D721Med (cell line): ENCODE measurements around the gene SLC5A11.

Source experiments
- DNase-seq: peaks from one replicate; pipeline ENCODE4 v3.0.0; 2011; ENCODE audit warnings: low spot score; ENCODE audit not compliant: insufficient read length
- FAIRE-seq: peaks from 2 replicates; lab custom pipeline; 2011; peaks lifted over from hg19 to GRCh38; lab: Jason Lieb, UNC
- TF ChIP-seq, protein P1 (sequence below): IDR thresholded peaks from 2 replicates; pipeline ENCODE4 v1.5.1; 2012; ENCODE audit warnings: mild to moderate bottlenecking, control low read depth; ENCODE audit not compliant: insufficient read depth; ENCODE audit errors: missing control alignments

SLC5A11 gene

DNA sequence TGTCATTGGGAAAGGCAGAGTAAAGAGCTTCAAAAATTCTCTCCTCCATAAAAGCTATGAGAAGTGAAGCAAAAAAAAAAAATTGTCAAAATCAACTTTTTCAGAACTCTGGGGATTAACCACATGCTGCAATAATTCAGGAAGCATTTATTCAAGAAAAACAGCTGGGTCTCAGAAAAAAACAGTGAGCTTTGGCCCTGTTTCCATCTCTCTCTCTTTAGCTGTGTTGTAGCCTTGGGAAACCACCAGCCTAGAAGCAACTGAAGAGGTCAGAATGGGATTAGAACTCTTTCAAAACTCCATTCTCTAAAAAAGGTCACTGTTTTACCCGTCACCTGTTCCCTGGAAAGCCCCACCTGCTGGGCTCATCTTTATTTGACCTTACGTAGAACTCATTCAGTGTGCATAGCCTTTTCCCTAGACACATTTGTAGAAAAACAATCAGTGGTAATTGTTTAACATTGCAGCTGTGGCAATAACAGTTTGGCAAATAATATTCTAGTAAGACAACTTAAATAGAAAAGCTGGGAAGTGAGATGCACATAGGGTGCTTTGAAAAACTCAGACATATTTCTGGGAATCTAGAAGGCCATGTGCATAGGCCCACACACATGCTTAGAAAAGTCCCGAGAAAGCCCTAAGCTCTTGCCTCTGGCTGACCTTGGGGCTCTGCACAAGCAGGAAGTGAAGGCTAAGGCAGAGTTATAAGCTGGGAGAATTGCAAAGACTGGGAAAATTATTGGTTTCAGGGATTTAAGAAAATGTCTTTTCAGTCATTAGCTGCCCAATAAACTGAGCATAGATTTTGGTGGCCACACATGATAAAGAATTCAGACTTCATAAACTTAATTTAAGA, 18.0 kb downstream of the SLC5A11 start:
- FAIRE-seq: no peak
- TF ChIP-seq, protein P1, sequence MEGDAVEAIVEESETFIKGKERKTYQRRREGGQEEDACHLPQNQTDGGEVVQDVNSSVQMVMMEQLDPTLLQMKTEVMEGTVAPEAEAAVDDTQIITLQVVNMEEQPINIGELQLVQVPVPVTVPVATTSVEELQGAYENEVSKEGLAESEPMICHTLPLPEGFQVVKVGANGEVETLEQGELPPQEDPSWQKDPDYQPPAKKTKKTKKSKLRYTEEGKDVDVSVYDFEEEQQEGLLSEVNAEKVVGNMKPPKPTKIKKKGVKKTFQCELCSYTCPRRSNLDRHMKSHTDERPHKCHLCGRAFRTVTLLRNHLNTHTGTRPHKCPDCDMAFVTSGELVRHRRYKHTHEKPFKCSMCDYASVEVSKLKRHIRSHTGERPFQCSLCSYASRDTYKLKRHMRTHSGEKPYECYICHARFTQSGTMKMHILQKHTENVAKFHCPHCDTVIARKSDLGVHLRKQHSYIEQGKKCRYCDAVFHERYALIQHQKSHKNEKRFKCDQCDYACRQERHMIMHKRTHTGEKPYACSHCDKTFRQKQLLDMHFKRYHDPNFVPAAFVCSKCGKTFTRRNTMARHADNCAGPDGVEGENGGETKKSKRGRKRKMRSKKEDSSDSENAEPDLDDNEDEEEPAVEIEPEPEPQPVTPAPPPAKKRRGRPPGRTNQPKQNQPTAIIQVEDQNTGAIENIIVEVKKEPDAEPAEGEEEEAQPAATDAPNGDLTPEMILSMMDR: no peak
- no peak for DNase-seq

DNA sequence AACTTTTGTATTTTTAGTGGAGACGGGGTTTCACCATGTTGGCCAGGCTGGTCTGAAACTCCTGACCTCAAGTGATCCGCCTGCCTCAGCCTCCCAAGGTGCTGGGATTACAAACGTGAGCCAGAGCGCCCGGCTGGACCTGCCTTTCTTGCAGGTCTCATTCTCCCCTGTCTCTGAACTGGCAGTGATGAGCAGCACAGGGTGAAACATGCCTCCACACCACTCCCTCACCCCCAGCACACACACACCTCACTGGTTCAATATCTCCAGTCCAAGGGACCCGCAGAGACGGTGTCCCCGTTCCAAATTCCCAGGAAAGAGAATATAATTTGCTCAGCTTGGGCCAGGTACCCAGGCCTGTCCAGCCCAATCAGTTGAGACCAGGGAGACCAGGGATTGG, 23.3 kb downstream of the SLC5A11 start:
- TF ChIP-seq, protein P1: no peak
- FAIRE-seq: no peak

DNA sequence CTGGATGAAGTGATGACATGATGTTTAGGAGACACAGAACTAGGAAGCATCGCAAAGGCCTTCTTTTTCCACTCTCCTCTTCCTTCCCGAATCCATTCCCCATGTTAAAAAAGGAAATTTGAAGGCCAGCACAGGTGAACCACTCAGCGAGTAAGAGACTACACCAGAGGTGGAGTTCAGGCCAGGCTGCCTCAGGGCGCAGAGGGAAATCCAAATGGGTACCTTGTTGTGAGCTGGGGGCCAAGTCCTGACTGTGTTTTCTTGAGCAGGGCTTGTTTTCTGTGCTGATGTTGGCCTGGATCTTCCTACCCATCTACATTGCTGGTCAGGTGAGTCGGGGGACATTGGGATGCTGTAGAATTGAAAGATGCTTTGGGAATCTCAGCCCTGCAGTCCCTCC, 26.1 kb downstream of the SLC5A11 start:
- FAIRE-seq (no peak), DNase-seq (no peak)
- TF ChIP-seq, protein P1: no peak

More for the DNA sequence above, 23.3 kb downstream of the SLC5A11 start:
- DNase-seq: no peak

DNA sequence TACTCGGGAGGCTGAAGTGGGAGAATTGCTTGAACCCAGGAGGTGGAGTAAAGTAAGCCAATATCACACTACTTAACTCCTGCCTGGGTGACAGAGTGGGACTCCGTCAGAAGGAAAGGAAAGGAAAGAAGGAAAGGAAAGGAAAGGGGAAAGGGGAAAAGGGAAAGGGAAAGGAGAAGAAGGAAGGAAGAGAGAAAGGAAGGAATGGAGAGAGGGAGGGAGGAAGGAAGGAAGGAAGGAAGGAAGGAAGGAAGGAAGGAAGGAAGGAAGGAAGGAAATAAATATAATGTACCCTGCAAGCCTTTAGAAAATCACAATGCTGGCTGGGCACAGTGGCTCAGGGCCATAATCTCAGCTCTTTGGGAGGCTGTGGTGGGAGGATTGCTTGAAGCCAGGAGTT, 27.3 kb downstream of the SLC5A11 start:
- TF ChIP-seq, protein P1: no peak
- FAIRE-seq (no peak), DNase-seq (no peak)

DNA sequence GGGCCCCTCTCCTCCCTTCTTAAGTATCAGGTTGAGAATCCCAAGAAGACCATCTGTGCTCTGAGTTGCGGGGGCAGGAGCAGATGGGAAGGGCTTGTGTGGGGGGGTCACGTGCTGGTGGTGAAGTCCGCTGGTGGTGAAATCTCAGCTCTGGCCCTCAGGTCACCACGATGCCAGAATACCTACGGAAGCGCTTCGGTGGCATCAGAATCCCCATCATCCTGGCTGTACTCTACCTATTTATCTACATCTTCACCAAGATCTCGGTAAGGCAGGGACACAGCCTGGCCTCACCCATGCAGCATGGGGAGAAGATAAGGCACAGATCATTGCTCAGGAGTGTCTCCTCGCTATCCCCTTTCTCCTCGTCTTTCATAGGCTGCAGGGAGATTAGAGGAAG, 29.7 kb downstream of the SLC5A11 start:
- FAIRE-seq (no peak), DNase-seq (no peak)
- TF ChIP-seq, protein P1: no peak

DNA sequence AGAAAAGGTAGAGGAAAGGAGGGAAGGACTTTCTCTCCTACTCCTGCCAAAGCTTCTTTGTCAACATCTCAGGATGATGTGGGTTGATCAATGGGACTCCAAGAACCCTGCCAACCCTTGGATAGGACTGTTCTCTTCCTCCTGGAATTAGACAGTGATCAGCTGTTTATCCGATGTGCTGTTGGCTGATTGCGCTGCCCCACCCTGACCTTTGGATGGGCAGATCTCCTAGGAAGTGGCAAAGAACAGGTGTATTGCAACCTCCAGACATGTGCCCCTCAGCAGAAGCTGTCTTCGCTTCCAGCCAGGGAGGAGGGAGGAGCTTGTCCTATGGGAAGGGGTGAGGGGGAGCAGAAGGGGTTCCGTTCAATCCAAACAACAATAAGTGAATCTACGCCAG, 30.5 kb downstream of the SLC5A11 start:
- FAIRE-seq (no peak), DNase-seq (no peak)
- TF ChIP-seq, protein P1: no peak

DNA sequence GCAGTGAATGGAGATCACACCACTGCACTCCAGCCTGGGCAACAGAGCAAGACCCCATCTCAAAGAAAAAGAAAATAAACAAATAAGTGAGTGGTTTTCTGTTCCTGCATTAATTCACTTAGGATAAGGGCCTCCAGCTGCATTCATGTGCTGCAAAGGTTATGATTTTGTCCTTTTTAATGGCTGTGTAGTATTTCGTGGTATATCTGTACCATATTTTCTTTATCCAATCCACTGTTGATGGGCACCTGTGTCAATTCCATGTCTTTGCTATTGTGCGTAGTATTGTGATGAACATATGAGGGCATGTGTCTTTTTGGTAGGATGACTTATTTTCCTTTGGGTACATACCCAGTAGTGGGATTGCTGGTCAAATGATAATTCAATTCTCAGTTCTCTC, 33.9 kb downstream of the SLC5A11 start:
- TF ChIP-seq, protein P1: no peak
- DNase-seq (no peak), FAIRE-seq (no peak)
